Mucosa of rectum (tissue), 2 donors: ENCODE data around the gene USP47.

Source experiments
- H3K27ac ChIP-seq, 2 donors: one replicate each; pipeline ENCODE4 v1.7.0; 2013; ENCODE audit warnings: inconsistent platforms in 2 of 2, low read depth in 2 of 2, low read length in 2 of 2
- H3K27me3 ChIP-seq, 2 donors: one replicate each; pipeline ENCODE4 v1.7.0; 2013; ENCODE audit warnings: low read length in 2 of 2; ENCODE audit not compliant: control insufficient read depth in 2 of 2, insufficient read depth in 2 of 2
- H3K36me3 ChIP-seq, 2 donors: one replicate each; pipeline ENCODE4 v1.7.0; 2013; ENCODE audit warnings: low read length in 2 of 2; ENCODE audit not compliant: control insufficient read depth in 2 of 2, insufficient read depth in 2 of 2
- H3K4me1 ChIP-seq, 2 donors: one replicate each; pipeline ENCODE4 v1.7.0; 2013; ENCODE audit warnings: low read length in 2 of 2, mild to moderate bottlenecking in 1 of 2; ENCODE audit not compliant: control insufficient read depth in 2 of 2, insufficient read depth in 2 of 2
- H3K4me3 ChIP-seq, 2 donors: one replicate each; pipeline ENCODE4 v1.7.0; 2013; ENCODE audit warnings: low read length in 2 of 2
- H3K9ac ChIP-seq, 2 donors: one replicate each; pipeline ENCODE4 v1.7.0; 2013; ENCODE audit warnings: low read length in 2 of 2, low read depth in 1 of 2, mild to moderate bottlenecking in 1 of 2
- H3K9me3 ChIP-seq, 2 donors: one replicate each; pipeline ENCODE4 v1.7.0; 2013; ENCODE audit warnings: low read length in 2 of 2; ENCODE audit not compliant: control insufficient read depth in 2 of 2
- donor health status: healthy.
- donor health status: Normal muscosa, but diverticular disease.

USP47 gene

GRCh38 chr11:11894486-11894885 is 52.7 kb downstream of the USP47 start:
- Histone ChIP-seq H3K4me3 (no peak overlapping the region), H3K27ac (no peak overlapping the region), H3K9ac (no peak overlapping the region), H3K9me3 (no peaks in the 10 kb centered on the region), H3K36me3 (peaks cover 17 to 23% of the 10 kb centered on the region in 2 donors), H3K4me1 (no peaks in the 10 kb centered on the region), H3K27me3 (no peaks in the 10 kb centered on the region)

GRCh38 chr11:11895672-11896071 is 53.9 kb downstream of the USP47 start:
- H3K4me3 ChIP-seq: no peak overlapping the region
- H3K27me3 ChIP-seq: no peaks in the 10 kb centered on the region
- no peak overlapping the region for H3K27ac ChIP-seq
- peaks cover 17 to 21% of the 10 kb centered on the region in 2 donors for H3K36me3 ChIP-seq
- H3K9ac ChIP-seq: no peak overlapping the region
- no peaks in the 10 kb centered on the region for H3K9me3 ChIP-seq
- no peaks in the 10 kb centered on the region for H3K4me1 ChIP-seq

- no peak overlapping the region for H3K27ac ChIP-seq
- peaks cover 14 to 16% of the 10 kb centered on the region in 2 donors for H3K36me3 ChIP-seq
- H3K9ac ChIP-seq: no peak overlapping the region
- no peaks in the 10 kb centered on the region for H3K27me3 ChIP-seq
- H3K4me1 ChIP-seq: no peaks in the 10 kb centered on the region
- H3K9me3 ChIP-seq: no peaks in the 10 kb centered on the region
- H3K4me3 ChIP-seq: no peak overlapping the region
Measured at GRCh38 chr11:11898648-11899047, 56.9 kb downstream of the USP47 start.

GRCh38 chr11:11899401-11899800 is 57.6 kb downstream of the USP47 start:
- Histone ChIP-seq H3K9me3 (no peaks in the 10 kb centered on the region), H3K9ac (no peak overlapping the region), H3K4me3 (no peak overlapping the region), H3K27me3 (no peaks in the 10 kb centered on the region), H3K27ac (no peak overlapping the region), H3K4me1 (no peaks in the 10 kb centered on the region), H3K36me3 (peaks cover 15 to 24% of the 10 kb centered on the region in 2 donors)

GRCh38 chr11:11901929-11902328 is 60.2 kb downstream of the USP47 start:
- Histone ChIP-seq H3K9me3 (no peaks in the 10 kb centered on the region), H3K36me3 (peaks cover 22 to 29% of the 10 kb centered on the region in 2 donors), H3K4me1 (no peaks in the 10 kb centered on the region), H3K4me3 (no peak overlapping the region), H3K27ac (no peak overlapping the region), H3K9ac (no peak overlapping the region), H3K27me3 (no peaks in the 10 kb centered on the region)

GRCh38 chr11:11909727-11910126 is 68.0 kb downstream of the USP47 start:
- Histone ChIP-seq H3K36me3 (peaks cover 26 to 28% of the 10 kb centered on the region in 2 donors), H3K27me3 (no peaks in the 10 kb centered on the region), H3K9ac (no peak overlapping the region), H3K4me1 (no peaks in the 10 kb centered on the region), H3K9me3 (no peaks in the 10 kb centered on the region), H3K27ac (no peak overlapping the region), H3K4me3 (no peak overlapping the region)

GRCh38 chr11:11910541-11910940 is 68.8 kb downstream of the USP47 start:
- H3K4me1 ChIP-seq: no peaks in the 10 kb centered on the region
- H3K27ac ChIP-seq: no peak overlapping the region
- H3K9me3 ChIP-seq: no peaks in the 10 kb centered on the region
- peaks cover 23 to 25% of the 10 kb centered on the region in 2 donors for H3K36me3 ChIP-seq
- H3K27me3 ChIP-seq: no peaks in the 10 kb centered on the region
- H3K9ac ChIP-seq: no peak overlapping the region
- H3K4me3 ChIP-seq: no peak overlapping the region

- Histone ChIP-seq H3K27ac (no peak overlapping the region), H3K9ac (no peak overlapping the region), H3K4me3 (no peak overlapping the region), H3K27me3 (no peaks in the 10 kb centered on the region), H3K4me1 (no peaks in the 10 kb centered on the region), H3K36me3 (peaks cover 10% of the 10 kb centered on the region in 2 donors), H3K9me3 (no peaks in the 10 kb centered on the region)
Measured at GRCh38 chr11:11913395-11913794, 71.6 kb downstream of the USP47 start.

GRCh38 chr11:11915625-11916024 is 73.9 kb downstream of the USP47 start:
- H3K4me3 ChIP-seq: no peak overlapping the region
- peaks cover under 1 to 7% of the 10 kb centered on the region in 2 donors for H3K36me3 ChIP-seq
- no peaks in the 10 kb centered on the region for H3K4me1 ChIP-seq
- no peak overlapping the region for H3K9ac ChIP-seq
- no peaks in the 10 kb centered on the region for H3K27me3 ChIP-seq
- H3K27ac ChIP-seq: no peak overlapping the region
- no peaks in the 10 kb centered on the region for H3K9me3 ChIP-seq

- H3K36me3 ChIP-seq: peaks cover 5 to 7% of the 10 kb centered on the region in 2 donors
- no peak overlapping the region for H3K27ac ChIP-seq
- H3K4me1 ChIP-seq: no peaks in the 10 kb centered on the region
- H3K4me3 ChIP-seq: no peak overlapping the region
- no peak overlapping the region for H3K9ac ChIP-seq
- H3K27me3 ChIP-seq: no peaks in the 10 kb centered on the region
- no peaks in the 10 kb centered on the region for H3K9me3 ChIP-seq
Measured at GRCh38 chr11:11916981-11917399, 75.2 kb downstream of the USP47 start.

GRCh38 chr11:11923828-11924227 is 82.1 kb downstream of the USP47 start:
- H3K4me1 ChIP-seq: no peaks in the 10 kb centered on the region
- no peak overlapping the region for H3K27ac ChIP-seq
- no peak overlapping the region for H3K4me3 ChIP-seq
- peaks cover 4 to 14% of the 10 kb centered on the region in 2 donors for H3K36me3 ChIP-seq
- H3K27me3 ChIP-seq: no peaks in the 10 kb centered on the region
- H3K9me3 ChIP-seq: no peaks in the 10 kb centered on the region
- H3K9ac ChIP-seq: no peak overlapping the region
